Measurements from ENCODE around the gene RNPEP.
"Not testable (repeated sequence)": the region's sequence is repeated elsewhere in the genome, so short reads cannot be mapped to it uniquely, and the experiment has no call there.

The RNPEP gene

GRCh38 chr1:202038688-202039346 lies 56.4 kb downstream of the RNPEP start:
- DNase-seq = no peak

DNA sequence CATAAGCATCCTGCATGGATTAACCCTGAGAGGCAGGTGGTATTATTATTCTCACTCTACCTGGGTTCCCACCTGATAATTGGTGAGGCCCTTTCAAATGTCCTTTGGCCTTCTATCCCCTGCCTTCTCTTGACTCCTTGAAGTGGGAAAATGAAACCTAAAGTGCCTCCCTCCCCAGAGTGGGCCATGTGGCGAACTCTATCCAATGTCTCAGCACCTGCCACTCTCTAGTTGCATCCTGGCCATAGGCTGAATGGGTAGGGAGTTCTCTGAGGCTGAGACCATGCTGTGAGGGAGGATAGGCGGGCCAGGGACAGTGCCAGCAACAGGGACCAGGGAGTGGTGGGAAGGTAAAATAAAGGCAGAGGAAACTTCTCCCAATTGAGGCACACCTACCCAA lies 63.3 kb downstream of the RNPEP start:
- no peak for DNase-seq

- no peak for DNase-seq
These were observed 63.8 kb downstream of the RNPEP start for GRCh38 chr1:202046227-202046626.

DNA sequence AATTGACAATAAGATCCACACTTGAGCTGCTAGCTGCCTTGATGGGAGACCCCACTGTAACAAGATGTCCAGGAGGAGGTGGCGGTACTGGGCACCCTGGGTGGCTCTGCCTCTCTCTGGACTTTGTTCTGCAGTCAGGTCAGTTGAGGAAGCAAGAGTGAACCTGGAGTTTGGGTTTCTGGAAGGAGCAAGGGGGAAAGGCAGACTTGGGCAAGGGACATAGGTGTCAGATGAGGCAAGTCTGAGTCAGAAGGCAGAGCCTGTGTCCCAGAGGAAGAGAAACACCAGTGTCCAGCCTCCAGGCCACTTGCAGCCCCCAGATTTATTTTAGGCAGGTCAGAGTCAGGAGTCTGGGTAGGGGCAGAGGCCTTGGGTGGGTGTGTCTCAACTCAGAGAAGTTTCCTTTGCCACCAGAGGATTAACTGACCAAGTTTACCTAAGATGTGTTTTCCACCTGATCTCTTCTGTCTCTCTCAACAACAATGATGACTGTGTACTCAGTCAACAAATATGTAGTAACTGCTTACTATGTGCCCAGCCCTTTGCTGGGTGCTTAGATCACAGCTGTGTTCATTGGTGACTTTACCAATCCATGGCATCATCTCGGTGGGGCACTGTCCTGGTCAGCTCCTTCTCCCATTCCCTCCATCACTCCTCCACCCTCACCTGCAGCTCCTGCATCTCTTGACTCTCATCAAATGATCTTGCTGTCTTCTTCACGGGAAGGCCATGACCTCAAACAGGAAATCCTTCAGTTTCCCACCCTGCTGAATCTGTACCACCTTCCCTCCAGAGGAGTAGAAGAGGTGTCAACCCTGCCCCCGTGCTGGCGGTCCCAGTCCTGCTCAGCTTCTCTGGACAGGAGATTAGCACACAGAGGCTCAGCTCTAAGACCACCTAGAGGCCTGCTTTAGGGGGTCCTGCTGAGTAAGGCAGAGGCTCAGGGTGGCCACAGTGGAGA lies 64.6 kb downstream of the RNPEP start:
- DNase-seq = no peak

DNA sequence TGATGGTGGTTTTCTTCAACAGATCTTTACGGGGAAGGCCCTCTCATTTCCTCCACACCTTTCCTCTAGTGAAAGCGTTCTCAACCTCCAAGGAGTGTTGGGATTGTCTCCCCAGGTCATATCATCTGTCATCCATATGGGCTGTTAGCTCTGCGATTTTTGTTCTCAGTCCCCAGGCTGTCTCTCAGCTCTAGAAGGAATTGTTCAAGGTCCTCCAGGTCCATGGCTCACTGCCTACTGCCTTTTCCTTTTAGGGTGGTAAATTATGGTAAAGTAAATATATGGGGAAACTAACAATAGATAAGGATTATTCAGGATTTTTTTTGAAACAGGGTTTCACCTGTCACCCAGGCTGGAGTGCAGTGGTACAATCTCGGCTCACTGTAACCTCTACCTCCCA lies 65.5 kb downstream of the RNPEP start:
- DNase-seq = no peak

GRCh38 chr1:202049129-202049528 lies 66.7 kb downstream of the RNPEP start:
- DNase-seq = no peak

DNA sequence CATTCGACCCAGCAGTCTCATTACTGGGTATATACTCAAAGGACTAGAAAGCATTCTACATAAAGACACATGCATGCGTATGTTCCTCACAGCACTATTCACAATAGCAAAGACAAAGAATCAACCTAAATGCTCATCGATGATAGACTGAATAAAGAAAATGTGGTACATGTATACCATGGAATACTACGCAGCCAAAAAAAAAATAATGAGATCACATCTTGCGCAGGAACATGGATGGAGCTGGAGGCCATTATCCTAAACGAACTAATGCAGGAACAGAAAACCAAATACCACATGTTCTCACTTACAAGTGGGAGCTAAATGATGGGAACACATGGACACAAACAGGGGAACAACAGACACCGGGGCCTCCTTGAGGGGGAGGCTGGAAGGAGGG lies 71.6 kb downstream of the RNPEP start:
- no peak for DNase-seq

DNA sequence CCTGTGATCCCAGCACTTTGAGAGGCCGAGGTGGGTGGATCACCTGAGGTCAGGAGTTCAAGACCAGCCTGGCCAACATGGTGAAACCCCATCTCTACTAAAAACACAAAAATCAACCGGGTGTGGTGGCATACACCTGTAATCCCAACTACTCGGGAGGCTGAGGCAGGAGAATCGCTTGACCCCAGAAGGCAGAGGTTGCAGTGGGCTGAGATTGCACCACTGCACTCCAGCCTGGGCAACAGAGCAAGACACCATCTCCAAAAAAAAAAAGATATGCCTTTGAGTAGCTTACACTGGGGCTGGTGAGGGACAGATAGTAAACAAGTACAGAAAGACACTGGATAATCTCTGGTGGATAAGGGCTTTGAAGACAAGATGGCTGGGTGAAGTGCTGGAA lies 72.2 kb downstream of the RNPEP start:
- DNase-seq = not testable (repeated sequence)

All from fibroblast of upper back skin (primary cell).